KOPT-K1 (cell line): ENCODE measurements around the gene FAAP20.

ENCODE experiments used
- H3K27ac ChIP-seq: fragments of 200-600 bp; sonication (generic); 2 replicates; pipeline ENCODE4 v1.5.1; 2016; ENCODE audit warnings: antibody characterized with exemption, mild to moderate bottlenecking, low read depth, low read length; ENCODE audit not compliant: poor library complexity, severe bottlenecking
- H3K36me3 ChIP-seq: fragments of 200-600 bp; sonication (generic); 2 replicates; pipeline ENCODE4 v1.5.1; 2017; ENCODE audit warnings: antibody characterized with exemption, mild to moderate bottlenecking, low read length, moderate library complexity; ENCODE audit not compliant: insufficient read depth
- H3K9me3 ChIP-seq: fragments of 200-600 bp; sonication (generic); 2 replicates; pipeline ENCODE4 v1.5.1; 2017; ENCODE audit warnings: antibody characterized with exemption, low read length, mild to moderate bottlenecking; ENCODE audit not compliant: insufficient read depth, poor library complexity, severe bottlenecking

The FAAP20 gene

DNA sequence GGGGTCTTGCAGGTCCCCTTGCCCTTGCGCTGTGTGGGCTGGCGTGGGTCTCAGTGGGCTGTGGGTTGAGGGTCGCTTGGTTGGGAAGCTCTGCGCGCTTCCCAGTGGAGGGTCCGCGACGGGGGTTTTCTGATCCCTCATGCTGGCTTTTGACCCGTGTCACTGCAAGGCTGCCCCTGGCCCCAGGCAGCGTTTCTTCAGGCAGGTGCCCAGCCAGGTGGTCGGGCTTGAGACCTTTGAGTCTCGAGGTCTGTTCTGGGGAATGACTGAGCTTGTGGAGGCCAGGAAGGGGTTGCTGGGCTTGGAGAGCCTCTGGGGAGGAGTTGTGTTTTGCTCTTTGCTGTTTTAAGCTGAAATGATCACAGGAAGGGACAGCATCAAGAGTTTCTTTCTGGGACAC is 38.9 kb upstream of the FAAP20 start:
- Histone ChIP-seq H3K27ac (no peak overlapping the region), H3K9me3 (no peaks in the 10 kb centered on the region), H3K36me3 (no peaks in the 10 kb centered on the region)

DNA sequence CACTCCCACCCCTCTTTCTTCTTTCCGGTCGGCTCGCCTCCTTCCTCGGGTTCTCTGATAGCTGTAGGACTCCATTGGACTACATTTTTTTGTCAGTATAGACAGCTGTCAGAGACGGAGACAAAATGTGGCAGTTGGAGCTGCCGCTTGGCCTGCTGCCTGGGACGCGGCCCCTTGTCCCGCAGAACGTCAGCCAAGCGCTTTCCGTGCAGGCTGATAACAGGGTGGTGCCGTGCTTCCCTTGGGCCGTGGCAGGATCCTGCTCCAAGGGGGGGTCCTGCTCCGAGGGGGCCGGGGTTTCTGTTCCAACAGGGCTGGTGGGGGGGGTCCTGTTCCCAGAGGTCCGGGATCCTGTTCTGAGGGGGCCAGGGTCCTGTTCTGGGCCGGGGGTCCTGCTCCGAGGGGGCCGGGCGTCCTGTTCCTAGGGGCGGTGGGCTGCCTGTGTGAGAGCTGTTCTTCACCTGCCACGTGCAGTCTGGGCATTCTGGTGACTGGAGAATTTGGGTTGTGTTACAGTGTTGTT is 38.4 kb upstream of the FAAP20 start:
- H3K27ac ChIP-seq, result no peak overlapping the region
- no peaks in the 10 kb centered on the region for H3K9me3 ChIP-seq
- no peaks in the 10 kb centered on the region for H3K36me3 ChIP-seq

DNA sequence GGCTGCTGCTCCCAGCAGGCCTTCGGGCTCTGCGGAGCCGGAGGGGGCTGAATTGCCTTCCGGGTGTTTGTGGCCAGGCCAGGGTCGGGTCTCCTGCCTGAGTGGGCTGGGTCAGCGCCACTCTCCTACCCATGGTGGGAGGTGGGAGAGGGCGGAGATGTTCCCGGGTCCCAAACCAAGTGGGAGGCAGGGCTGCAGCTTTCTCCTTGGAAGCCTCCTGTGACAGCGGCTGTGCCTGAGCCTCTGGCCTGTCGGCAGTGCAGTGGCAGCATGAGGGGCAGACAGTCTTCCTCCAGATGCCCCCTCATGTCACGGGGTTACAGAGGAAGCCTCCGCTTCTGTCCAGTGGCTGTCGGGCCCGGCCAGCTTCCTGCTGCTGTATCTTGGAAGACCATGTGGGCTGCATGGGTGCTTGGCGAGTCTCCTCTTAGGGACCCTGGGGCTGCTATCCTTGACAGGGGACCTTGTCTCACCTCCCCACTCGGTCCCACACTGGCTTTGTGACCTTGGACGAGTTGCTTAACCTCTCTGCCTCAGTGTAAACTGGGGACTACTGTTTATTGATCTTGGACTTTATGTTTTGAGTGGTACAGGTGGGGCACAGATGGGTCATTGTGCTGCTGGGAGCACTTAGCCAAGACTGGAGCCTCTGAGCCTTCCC is 37.8 kb upstream of the FAAP20 start:
- H3K27ac ChIP-seq, result no peak overlapping the region
- H3K9me3 ChIP-seq, result no peaks in the 10 kb centered on the region
- H3K36me3 ChIP-seq, result no peaks in the 10 kb centered on the region

DNA sequence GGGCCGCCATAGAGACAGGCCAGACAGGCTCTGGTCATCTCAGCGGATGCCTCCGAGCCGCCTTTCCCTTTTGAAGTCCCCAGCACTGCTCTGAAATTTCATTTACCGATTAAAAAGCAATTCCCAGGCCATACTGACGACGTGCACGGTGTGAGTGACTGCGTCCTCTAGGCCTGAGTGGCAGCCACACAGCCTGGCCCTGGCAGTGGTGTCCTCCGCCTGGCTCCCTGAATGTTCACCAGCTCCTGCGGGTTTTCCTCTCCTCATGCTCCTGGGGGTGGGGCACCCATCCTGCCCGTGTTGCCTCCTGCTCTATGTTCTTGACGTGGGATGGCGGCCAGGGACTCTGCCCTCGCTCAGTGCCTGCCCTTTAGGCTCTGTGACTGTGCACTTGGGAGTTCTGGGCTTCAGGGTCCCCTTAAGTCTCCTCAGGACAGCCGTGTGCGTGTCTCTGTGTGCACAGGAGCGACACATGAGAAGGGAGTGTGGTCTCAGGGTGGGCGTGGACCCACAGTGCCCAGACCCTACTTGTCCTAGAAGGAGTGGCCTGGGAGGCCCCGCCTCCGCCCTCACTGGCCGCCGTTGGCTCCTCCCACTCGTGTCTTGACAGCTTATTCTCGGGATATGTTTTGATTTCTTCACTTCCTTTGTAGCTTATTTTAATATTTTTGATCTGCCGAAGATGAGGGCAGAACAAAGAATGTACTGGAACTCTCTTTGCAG is 37.1 kb upstream of the FAAP20 start:
- Histone ChIP-seq H3K27ac (no peak overlapping the region), H3K36me3 (no peaks in the 10 kb centered on the region), H3K9me3 (no peaks in the 10 kb centered on the region)

DNA sequence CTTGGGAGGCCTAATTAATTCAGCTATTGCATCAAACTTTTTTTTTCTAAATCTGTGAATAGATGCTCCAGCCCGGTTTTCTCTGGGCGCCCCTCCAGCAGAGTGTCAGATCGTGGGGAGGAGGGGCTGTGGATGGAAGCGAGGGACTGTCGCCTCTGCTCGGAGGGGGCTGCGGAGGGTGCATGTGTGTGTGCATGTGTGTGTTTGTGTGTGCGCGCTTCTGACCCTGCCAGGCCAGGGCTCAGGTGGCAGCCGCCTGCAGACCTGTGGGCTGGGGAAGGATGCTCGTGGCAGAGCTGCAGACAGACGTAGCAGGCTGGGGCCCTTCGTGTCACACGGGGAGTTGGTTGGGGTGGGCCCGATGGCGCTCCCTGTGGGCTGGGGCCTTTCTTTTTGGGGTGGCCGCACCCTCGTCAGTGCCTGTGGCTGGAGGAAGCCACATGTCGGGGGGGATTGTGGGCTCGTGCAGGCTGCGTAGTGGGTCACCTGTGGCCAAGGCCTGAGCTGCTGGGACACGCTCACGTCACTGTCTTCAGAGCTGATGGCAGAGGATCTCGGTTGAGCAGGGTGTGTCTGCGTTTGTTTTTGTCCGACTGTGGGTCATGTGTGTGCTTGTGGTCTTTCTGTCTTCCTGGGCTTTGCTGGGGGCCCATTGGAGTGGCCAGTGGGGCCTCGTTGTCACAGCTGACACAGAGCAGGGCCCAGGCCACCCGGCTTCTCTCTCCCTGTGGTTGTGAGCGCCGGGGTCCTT is 36.4 kb upstream of the FAAP20 start:
- no peak overlapping the region for H3K27ac ChIP-seq
- H3K9me3 ChIP-seq, result no peaks in the 10 kb centered on the region

DNA sequence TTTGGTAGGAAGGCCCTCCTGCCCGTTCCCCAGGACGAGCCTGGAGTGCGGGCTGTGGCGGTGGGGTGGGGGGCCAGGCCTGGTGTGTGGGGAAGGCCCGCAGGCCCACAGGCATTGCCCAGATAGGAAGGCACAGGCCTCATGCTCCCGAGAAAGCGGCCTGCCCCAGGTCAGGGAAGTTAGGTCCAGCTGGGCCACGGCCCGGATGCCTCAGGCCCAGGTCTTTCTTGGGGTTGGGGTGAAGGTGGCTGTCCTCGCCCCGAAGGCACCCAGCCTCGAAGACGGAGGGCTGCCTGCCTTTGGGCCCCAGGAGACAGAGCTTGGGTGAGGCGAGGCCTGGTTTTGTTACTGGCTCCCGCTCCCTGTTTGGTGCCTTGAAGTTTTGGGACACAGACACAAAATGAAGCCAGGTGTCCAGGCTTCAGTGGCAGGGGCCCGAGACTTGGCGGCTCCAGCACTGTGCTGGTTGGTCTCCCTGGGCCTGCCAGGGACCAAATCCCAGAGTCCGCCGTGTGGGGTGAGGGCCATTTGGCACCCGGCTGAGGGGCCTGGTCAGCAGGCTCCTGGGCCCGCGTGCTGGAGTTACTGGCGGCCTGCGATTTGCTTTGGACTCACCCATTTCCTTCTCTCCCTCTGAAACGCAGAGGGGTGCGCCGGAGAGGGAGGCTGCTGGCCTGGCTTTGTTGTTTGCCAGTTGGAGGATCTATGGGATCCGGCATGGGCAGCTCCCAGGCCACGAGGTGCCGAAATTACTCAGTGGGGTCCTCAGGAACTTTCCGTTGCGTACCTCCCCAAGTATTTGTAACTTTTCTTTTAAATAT is 35.5 kb upstream of the FAAP20 start:
- Histone ChIP-seq H3K9me3 (no peaks in the 10 kb centered on the region), H3K36me3 (no peaks in the 10 kb centered on the region), H3K27ac (no peak overlapping the region)

More for the DNA sequence above, 36.4 kb upstream of the FAAP20 start:
- no peaks in the 10 kb centered on the region for H3K36me3 ChIP-seq

DNA sequence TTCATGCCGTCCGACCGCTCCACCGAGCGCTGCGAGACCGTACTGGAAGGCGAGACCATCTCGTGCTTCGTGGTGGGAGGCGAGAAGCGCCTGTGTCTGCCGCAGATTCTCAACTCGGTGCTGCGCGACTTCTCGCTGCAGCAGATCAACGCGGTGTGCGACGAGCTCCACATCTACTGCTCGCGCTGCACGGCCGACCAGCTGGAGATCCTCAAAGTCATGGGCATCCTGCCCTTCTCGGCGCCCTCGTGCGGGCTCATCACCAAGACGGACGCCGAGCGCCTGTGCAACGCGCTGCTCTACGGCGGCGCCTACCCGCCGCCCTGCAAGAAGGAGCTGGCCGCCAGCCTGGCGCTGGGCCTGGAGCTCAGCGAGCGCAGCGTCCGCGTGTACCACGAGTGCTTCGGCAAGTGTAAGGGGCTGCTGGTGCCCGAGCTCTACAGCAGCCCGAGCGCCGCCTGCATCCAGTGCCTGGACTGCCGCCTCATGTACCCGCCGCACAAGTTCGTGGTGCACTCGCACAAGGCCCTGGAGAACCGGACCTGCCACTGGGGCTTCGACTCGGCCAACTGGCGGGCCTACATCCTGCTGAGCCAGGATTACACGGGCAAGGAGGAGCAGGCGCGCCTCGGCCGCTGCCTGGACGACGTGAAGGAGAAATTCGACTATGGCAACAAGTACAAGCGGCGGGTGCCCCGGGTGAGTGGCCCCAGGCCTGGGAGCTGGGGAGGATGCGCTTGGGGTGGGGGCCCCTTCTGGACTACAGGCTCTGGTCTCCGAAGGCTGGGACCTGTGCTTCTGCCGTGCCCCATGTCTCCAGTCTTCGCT is 34.7 kb upstream of the FAAP20 start:
- H3K36me3 ChIP-seq, result no peaks in the 10 kb centered on the region
- H3K9me3 ChIP-seq, result no peaks in the 10 kb centered on the region
- H3K27ac ChIP-seq, result no peak overlapping the region

DNA sequence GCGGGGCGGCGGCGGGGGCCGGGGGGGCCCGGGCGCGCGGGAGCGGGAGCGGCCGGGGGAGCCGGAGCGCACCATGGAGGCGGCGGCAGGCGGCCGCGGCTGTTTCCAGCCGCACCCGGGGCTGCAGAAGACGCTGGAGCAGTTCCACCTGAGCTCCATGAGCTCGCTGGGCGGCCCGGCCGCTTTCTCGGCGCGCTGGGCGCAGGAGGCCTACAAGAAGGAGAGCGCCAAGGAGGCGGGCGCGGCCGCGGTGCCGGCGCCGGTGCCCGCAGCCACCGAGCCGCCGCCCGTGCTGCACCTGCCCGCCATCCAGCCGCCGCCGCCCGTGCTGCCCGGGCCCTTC is 34.1 kb upstream of the FAAP20 start:
- Histone ChIP-seq H3K36me3 (no peaks in the 10 kb centered on the region), H3K27ac (no peak overlapping the region), H3K9me3 (no peaks in the 10 kb centered on the region)

DNA sequence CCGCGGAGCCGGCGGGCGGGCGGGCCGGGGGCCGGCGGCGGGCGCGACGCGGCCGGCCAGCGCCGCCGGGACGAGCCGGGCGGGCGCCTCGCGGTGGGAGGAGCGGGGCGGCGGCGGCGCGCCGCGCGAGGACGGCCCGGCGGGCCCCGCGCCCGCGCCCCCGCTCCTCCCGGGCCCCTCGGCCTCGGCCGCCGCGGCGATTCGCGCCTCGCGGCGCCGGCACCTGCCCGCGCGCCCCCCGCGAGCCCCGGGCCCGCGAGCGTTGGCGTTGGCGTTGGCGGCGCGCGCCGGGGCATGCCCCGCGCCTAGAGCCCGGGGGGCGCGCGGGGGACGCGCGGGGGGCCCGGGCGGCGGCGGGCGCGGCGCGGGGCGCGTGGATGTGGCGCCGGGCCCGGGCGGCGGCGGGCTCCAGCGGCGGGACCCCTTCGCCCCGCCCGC is 33.6 kb upstream of the FAAP20 start, which contains the start of gene SKI:
TSS of gene SKI (plus strand) at position 163 of the 438 bp plus-strand sequence. CDS start 448 bp downstream, outside the sequence.
- Histone ChIP-seq H3K27ac (no peak within 1 kb of the TSS), H3K9me3 (no peaks in the 10 kb centered on the region), H3K36me3 (no peaks in the 10 kb centered on the region)

DNA sequence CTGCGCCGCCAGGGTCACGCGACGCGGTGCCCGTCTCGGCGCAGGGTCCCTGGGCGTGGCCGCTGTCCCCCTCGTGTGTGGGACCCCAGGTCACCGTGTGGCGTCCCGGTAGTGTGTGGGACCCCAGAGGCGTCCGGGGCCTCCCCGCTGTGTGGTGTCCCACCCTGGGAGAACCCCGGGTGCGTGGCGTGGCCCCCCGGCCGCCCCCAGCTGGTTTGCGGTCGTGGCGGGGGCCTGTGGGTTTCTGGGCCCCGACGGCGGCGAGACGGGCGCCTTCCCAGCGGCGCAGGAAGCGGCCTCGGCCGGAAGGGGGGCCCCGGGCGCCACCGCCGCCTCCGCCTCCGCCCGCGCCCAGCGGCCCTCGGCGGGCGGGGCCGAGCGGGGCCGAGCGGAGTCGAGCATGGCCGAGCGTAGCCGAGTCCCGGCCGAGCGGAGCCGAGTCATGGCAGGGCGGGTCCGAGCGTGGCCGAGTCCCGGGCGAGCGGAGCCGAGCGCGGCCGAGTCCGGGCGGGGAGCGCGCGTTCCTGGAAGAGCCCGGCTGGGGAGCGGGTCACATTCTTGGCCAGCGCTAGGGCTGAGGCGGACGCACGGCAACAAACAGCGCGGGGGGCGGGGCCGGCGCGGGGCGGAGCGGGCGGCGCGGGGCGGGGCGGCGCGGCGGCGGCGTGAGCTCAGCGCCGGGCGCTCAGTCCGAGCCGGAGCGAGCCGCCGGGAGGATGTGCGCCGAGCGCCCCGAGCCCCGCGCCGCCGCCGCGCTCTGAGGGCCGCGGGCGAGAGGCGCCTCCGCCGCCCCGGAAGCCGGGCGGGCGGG is 33.0 kb upstream of the FAAP20 start:
- H3K27ac ChIP-seq, result no peak overlapping the region
- no peaks in the 10 kb centered on the region for H3K36me3 ChIP-seq
- H3K9me3 ChIP-seq, result no peaks in the 10 kb centered on the region

DNA sequence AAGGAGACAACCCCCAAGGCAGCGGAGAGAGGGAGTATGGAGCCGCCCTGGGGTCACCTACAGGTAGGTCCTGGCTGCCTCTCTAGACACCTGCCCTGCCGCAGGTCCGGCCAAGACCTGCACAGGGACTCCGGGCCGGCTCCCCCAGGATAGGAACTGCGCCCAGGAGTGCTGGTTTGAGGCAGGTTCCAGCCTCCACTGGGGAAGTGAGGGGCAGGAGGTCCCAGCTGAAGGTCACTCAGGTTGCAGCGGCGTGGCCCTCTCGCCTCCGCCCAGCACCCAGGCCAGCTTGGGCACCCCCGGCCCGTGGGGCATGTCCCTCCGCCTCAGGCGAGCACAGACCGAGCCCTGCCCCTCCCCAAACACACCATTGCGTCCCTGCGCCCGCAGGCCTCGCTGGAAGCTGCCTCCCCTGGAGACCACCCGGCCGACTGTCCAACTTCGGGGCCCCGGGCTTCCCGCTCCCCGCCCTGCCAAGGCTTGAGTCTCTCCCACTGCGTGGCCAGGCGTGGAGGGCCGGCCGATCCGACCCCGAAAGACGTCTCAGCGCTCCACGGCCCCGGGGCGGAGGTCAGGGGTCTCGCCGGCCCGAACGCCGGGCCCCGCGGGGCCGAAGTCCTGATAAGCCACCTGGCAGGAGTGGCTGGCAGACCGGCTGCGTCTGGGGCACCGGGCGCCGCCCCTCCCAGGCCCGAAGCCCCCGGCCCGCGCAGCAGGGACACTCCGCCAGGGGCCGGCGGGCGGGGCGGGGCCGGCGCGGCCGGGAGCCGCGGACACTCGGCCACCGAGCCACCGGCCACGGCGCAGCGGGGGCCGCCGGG is 32.2 kb upstream of the FAAP20 start:
- Histone ChIP-seq H3K27ac (no peak overlapping the region), H3K36me3 (no peaks in the 10 kb centered on the region), H3K9me3 (no peaks in the 10 kb centered on the region)

DNA sequence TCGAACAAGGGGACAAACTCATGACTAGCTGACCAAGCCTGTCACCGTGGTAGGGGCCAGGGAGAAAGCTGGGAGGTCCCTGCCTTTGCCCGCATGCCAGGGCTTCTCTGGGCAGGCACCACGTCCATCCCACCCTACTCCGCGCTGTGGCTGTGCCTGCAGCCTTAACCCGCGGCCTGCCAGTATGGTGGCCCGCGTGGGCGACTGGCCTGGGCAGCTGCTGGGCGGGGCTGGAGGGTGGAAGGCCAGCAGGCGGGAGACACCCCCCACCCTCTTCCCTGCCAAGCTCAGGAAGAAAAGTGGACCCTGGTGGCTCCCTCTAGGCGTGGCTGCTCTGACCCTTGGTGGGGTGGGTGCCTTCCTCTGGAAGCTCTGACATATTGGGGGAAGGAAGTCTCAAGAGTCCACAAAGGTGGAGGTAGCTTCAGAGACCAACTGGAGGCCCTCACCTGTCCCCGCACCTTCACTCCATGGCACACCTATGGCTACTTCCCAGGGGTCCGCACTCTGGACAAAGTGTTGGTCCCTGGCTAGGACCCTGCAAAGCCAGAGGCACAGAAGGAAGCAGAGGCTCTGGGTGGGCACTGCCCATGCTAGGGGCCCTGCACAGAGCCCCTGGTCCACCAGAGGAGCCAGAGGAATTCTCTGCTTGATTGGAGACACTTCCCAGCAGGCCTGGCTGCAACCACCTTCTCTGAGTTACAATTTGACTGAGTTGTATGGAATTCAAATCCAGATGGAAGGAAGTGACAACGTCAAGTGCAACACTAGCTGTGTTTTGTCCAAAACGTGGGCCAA is 30.3 kb upstream of the FAAP20 start:
- no peak overlapping the region for H3K27ac ChIP-seq
- H3K9me3 ChIP-seq, result no peaks in the 10 kb centered on the region
- no peaks in the 10 kb centered on the region for H3K36me3 ChIP-seq
